SK-MEL-5 (cell line): ENCODE data around the gene NFIL3. TPM values are rescaled to one million over a fixed set of nuclear protein-coding genes. Genes with fewer than 3 reads are reported as not detected.
"Not testable (repeated sequence)": the region's sequence is repeated elsewhere in the genome, so short reads cannot be mapped to it uniquely, and the experiment has no call there.

Experiments used
- DNase-seq: peaks from one replicate; pipeline ENCODE4 v3.0.0-alpha.2; 2016; ENCODE audit warnings: low read depth, low spot score
- in situ Hi-C: cut with HindIII; loops from 2 replicates; pipeline ENCODE4 v1.10.0; 2016; ENCODE audit warnings: low sequenced_read_pairs, high pct_unique_total_duplicates, low pct_unique_long_range_greater_than_20kb
- polyA plus RNA-seq, 2 experiments: library from polyadenylated mRNA; depleted of rRNA; stranded (reverse); fragments of >200 nt; gene quantifications; 2 replicates each; pipeline ENCODE4 v1.2.3, GENCODE V29; 2015
- total RNA-seq: library from RNA; depleted of rRNA; stranded (reverse); fragments of >200 nt; shearing (Covaris generic); gene quantifications from 2 replicates; pipeline ENCODE4 v1.2.3, GENCODE V29; 2014; rRNA removed

NFIL3 gene
- total RNA-seq = 10.1 and 11.3 TPM in 2 replicates
- polyA plus RNA-seq (2015; cell fraction: cytosol; rRNA removed) = 13.9 and 16.2 TPM in 2 replicates
- polyA plus RNA-seq (2015; cell fraction: nucleus; rRNA removed) = 12.7 and 13.2 TPM in 2 replicates

DNA sequence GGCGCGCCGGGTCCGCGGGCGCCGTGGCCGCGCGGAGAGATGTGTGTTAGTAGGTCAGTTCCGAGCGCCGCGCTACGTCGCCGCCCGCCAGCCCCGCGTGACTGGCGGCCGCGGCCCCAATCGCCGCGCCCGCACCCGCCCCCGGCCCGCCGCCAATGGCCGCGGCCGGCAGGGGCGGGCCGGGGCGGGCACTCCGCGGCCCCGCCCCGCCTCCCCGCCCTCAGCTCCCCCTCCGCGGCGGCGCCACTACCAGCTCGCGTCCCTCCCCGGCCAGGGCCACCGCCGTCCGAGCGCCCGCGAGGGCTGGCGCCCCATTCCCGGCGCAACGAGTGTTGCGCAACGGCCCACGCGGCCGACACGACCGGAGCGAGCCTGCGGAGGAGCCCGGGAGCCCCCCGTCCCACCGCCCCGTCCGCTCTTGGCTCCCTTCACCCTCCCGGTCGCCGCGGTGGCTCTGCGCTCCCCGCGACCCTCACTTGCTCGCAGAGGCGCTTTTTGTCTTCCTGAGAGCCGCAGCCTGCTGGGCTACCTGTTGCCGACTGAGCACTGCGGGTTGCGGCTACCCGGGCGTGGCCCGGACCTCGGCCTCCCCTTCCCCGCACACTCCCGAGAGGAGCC is at the start of gene NFIL3:
Gene NFIL3 (minus strand): TSS at position 48 of the 618 bp plus-strand sequence. CDS start 13,098 bp downstream, outside the sequence.
- peak; percentile 71 for DNase-seq
- in situ Hi-C loops = no loop called here

- in situ Hi-C loops, DNase-seq: not testable (repeated sequence)
Observed at GRCh38 chr9:91471524-91471923, 47.9 kb upstream of the NFIL3 start.

DNA sequence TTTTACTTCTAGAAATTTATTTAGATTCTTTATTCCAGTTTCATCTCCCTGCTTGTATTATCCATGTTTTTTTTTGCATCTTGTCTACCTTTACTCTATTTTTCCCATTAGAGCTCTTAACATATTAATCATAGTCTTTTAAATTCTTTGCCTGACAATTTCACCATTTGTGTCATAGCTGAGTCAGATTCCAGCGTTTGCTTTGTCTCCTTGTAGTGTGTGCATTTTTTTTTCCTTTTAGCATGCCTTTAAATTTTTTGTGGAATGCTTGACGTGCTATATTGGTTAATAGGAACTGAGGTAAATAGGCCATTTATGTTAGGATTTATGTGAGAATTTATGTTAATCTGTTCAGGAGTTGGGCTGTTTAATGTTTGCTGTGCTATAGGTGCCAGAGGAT is 41.8 kb upstream of the NFIL3 start:
- DNase-seq = no peak

GRCh38 chr9:91458906-91459305 is 35.3 kb upstream of the NFIL3 start:
- no peak for DNase-seq
- in situ Hi-C loops = no loop called here

More for the DNA sequence above, 41.8 kb upstream of the NFIL3 start:
- in situ Hi-C loops = no loop called here

DNA sequence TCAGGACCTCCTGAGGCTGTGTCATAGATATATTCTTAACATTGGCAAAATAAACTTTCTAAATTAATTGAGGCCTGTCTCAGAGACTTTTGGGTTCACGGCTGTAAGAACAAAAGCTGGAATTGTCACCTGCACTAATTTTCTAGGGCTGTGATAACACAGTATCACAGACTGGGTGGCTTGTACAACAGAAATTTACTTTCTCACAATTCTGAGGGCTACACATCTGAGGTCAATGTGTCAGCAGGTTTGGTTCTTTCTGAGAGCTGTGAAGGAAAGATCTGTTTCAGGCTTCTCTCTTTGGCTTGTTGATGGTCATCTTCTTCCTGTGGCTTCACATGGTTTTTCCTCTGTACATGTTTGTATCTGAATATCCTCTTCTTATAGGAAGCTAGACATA is 29.2 kb upstream of the NFIL3 start:
- in situ Hi-C loops = no loop called here
- DNase-seq = no peak

- DNase-seq = peak; percentile 27
- in situ Hi-C loops = no loop called here
Observed at GRCh38 chr9:91451431-91452270, 28.0 kb upstream of the NFIL3 start.

DNA sequence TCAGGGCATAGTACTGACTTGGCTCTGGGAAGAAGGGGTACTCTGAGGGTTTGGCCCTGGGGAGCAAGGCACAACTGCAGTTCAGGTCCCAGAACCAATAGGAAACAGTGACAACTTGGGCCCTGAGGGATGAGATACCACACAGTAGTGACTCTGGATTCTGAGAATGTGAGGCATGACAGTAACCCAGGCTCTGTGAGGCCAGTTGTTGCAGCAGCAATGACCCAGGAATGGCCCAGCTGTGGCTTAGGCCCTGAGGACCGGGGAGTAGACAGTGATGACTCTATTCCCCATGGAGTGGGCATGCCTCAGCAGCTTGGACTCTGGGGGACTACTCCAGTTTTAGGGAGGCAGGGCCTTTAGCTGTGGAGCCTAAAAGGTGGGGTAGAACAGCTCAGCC is 21.5 kb upstream of the NFIL3 start:
- no peak for DNase-seq
- in situ Hi-C loops = no loop called here

DNA sequence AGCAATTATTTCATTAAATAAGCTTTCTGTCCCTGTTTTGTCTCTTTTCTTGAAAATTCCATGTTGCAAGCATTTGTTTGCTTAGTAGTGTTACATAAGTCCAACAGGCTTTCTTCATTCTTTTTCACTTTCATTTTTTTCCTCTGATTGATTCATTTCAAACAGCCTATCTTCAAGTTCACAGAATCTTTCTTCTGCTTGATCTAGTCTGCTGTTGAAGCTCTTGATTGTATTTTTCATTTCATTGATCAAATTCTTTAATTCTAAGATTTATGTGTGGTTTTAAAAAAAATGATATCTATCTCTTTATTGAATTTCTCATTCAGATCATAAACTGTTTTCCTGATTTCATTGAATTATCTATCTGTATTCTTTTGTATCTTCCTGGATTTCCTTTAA is 20.4 kb upstream of the NFIL3 start:
- no peak for DNase-seq
- in situ Hi-C loops = no loop called here

GRCh38 chr9:91443321-91443993 is 19.8 kb upstream of the NFIL3 start:
- DNase-seq = no peak
- in situ Hi-C loops = no loop called here

DNA sequence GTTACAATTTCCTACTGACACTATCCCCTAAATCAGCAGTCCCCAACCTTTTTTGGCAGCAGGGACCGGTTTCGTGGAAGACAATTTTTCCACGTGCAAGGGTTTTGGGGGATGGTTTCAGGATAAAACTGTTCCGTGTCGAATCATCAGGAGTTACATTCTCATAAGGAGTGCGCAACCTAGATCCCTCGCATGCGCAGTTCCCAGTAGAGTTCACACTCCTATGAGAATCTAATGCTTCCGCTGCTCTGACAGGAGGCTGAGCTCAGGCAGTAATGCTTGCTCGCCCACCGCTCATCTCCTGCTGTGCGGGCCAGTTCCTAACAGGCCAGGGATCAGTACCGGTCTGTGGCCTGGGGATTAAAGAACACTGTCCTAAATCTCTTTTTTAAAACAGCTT is 13.2 kb upstream of the NFIL3 start:
- in situ Hi-C loops = no loop called here
- DNase-seq = no peak

- in situ Hi-C loops = no loop called here
- peak; percentile 82 for DNase-seq
Observed at GRCh38 chr9:91433180-91433579, 9.5 kb upstream of the NFIL3 start.

GRCh38 chr9:91431485-91431884 is 7.9 kb upstream of the NFIL3 start:
- in situ Hi-C loops = no loop called here
- DNase-seq = no peak

- no peak for DNase-seq
- in situ Hi-C loops = no loop called here
Observed at GRCh38 chr9:91429501-91429900, 5.9 kb upstream of the NFIL3 start.

- no peak for DNase-seq
- in situ Hi-C loops = no loop called here
Observed at GRCh38 chr9:91428927-91429351, 5.3 kb upstream of the NFIL3 start.

GRCh38 chr9:91428436-91428835 is 4.8 kb upstream of the NFIL3 start:
- in situ Hi-C loops = no loop called here

DNA sequence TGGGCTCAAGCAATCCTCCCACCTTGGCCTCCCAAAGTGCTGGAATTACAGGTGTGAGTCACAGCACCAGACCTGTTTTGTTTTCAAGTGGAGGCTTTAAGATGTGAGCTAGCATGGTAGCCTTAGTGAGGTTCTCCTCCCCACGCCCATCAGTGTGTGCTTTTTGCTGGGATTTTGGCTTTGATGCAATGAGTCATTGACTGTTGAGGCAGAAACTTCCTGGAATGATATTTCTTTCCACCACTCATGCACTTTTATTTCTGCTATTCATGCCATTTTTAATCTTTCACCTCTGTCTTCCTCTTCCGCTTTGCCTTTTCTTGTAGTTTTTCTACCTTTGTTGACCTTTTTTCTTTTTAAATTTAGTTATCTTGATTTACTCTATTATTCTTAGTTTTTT is 4.2 kb upstream of the NFIL3 start:
- in situ Hi-C loops = no loop called here
- no peak for DNase-seq

More at GRCh38 chr9:91428436-91428835, 4.8 kb upstream of the NFIL3 start:
- DNase-seq = no peak

GRCh38 chr9:91426123-91426745 is 2.6 kb upstream of the NFIL3 start:
- in situ Hi-C loops = no loop called here
- peak; percentile 73 for DNase-seq

- DNase-seq = no peak
- in situ Hi-C loops = no loop called here
Observed at GRCh38 chr9:91425271-91425670, 1.6 kb upstream of the NFIL3 start.
